Activated CD8-positive, alpha-beta memory T cell treated with anti-CD3 and anti-CD28 coated beads for 1 hour (primary cell): ENCODE measurements around the gene KCNIP1.

ENCODE experiments used
- DNase-seq, 2 donors: peaks; one replicate each; pipeline ENCODE4 v3.0.0-alpha.2; 2020; ENCODE audit warnings: low read depth in 1 of 2; ENCODE audit errors: extremely low read depth in 1 of 2

The KCNIP1 gene

GRCh38 chr5:170560938-170561337 is 57.1 kb downstream of the KCNIP1 start:
- no peak for DNase-seq

DNA sequence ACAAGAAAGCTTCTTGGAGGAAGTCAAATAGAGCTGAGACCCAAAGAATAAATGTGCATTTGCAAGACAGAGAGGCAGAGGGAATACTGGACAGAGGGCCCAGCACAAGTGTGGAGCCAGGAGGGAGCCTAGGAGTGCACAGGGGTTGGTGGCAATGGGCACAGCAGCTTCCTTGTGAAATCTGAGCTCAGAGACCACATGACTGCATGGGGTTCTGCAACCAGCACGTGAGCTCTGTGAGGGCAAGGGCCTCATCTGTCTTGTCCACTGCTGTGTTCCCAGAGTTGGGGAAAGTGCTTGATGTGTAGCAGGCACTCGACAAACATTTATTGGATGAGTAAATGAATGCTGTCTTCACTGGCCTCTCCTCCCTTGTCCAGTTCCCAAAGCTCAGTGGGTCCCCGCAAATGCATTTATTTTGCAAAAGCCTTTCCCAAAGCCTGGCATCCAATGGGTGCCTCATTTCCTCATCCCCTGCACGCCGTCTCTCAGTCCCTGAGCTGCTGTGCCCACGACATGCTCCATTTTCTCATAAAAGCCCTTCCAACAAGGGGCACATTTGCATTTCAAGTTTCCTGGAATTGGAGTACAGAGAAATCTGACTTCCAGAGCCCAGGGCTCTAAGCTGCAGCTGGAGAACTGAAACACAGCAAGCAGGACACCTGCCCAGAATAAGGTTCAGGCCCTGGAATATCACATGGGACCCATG is 58.5 kb downstream of the KCNIP1 start:
- no peak for DNase-seq

DNA sequence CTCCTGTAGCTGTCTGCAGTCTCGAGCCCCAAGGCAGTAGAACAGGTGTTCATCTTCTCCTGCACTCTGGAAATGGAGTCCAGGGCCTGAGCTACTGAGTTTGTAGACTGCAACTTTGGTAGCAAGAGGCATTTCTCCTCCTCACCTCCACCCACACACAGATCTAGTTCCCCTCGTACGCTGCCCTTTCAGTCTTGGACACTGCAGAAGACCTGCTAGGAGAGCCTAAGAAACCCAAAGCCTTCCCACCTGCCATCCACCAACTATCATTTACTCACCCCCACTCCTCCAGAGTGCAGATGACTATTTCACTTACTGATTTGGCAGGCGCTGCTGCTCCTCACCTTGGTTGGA is 59.0 kb downstream of the KCNIP1 start:
- DNase-seq: no peak

GRCh38 chr5:170563824-170564567 is 60.2 kb downstream of the KCNIP1 start:
- DNase-seq: no peak

DNA sequence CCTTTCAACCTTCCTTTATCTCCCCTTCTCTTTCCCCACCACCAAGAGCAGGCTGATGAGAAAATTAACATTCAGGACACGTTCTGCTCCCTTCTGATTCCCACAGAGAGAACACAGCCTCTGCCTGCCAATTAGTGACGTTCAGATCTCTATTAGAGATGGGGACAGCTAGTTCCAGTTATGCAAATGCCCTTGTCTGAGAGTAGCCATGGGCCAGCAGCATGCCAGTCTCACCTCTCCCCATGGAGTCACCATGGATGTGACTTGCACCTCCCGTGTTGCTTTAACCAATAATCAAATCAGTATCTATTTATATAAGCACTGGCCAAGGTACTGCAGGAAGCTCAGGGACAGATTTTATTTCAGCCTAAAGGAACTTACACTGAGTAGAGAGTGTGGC is 61.3 kb downstream of the KCNIP1 start:
- no peak for DNase-seq

DNA sequence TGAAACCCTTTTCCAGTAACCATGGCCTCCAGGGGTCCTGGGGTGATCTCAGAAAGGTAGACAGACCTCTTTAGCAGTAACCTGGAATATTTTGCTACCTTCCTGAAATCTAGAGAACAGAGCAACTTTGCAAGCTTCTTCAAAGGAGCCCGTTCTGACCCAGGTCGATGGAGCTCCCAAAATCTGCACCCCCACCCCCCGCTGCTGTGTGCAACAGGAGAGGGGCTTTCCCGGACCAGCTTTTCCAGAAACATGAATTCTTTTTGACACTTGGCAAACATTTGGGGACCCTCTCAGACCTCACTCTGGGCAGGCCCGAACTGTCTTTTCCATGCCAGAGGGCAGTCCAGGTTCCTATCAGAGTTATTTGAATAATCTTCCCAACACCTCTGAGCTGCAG is 65.3 kb downstream of the KCNIP1 start:
- DNase-seq: no peak

- DNase-seq: no peak
Observed at GRCh38 chr5:170570476-170570875, 66.7 kb downstream of the KCNIP1 start.

- no peak for DNase-seq
Observed at GRCh38 chr5:170571281-170571731, 67.5 kb downstream of the KCNIP1 start.

DNA sequence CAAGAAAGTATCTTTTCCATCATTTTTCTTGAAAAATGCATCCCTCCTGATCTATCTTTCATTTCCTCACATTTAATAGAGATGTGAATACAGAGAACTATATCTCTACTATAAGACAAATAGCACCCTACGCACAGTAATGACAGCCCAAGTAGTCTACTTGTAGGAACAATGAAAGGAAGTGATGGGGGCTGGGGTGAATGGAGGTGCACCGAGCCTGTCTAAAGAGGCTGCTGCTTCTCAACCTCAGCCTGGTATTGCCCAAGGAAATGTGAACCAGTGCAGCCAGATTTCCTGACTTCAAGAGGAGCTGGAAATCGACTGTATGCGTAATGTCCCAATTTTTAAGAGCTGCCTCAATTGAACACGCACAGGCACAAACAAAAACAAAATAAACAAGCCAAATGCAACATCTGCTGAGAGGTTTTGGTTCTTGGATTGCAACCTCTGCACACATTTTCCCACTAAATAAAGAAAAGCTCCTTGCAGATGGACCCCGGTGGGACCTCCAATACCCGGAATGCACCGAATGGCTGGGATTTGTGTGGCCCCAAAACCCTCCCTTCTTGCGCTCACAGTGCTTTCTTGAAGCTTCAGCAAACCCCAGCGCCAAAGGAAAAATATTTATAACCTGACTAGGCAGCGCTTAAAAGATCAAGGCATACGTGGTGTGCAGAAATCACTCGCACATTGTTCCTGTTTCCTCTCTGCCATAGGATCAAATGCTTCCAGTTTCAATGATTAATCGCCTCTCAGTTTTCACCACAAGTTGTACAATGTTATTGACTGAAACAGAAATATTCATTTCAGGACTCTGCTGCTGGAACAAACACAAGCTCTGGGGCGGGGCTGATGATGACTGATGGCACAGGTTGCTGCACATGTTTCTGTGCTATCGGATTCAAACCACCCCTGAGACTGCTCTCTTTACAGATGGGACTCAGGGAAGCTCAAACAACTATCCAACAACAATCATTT is 68.3 kb downstream of the KCNIP1 start:
- no peak for DNase-seq

GRCh38 chr5:170573114-170573513 is 69.3 kb downstream of the KCNIP1 start:
- no peak for DNase-seq

DNA sequence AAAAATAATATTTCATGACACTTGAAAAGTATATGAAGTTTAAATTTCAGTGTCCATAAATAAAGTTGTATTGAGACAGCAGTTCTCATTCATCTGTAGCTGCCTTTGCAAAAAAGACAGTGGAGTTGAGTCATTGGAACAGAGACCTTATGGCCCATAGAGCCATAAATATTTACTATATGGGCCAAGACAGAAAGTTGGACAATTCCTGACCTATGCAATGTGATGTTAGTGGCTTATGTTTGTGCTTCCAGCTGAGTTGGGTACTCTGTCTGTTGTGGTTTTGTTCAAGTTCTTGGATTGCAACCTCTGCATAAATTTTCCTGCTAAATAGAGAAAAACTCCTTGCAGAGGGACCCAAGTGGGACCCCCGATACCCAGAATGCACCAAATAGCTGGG is 69.8 kb downstream of the KCNIP1 start:
- no peak for DNase-seq

GRCh38 chr5:170576602-170577535 is 73.0 kb downstream of the KCNIP1 start:
- DNase-seq: no peak

- no peak for DNase-seq
Observed at GRCh38 chr5:170579601-170580000, 75.8 kb downstream of the KCNIP1 start.

- no peak for DNase-seq
Observed at GRCh38 chr5:170581211-170581610, 77.4 kb downstream of the KCNIP1 start.

GRCh38 chr5:170582644-170583330 is 79.0 kb downstream of the KCNIP1 start:
- DNase-seq: no peak

GRCh38 chr5:170584003-170584402 is 80.2 kb downstream of the KCNIP1 start:
- no peak for DNase-seq

GRCh38 chr5:170584450-170585058 is 80.7 kb downstream of the KCNIP1 start:
- DNase-seq: no peak

DNA sequence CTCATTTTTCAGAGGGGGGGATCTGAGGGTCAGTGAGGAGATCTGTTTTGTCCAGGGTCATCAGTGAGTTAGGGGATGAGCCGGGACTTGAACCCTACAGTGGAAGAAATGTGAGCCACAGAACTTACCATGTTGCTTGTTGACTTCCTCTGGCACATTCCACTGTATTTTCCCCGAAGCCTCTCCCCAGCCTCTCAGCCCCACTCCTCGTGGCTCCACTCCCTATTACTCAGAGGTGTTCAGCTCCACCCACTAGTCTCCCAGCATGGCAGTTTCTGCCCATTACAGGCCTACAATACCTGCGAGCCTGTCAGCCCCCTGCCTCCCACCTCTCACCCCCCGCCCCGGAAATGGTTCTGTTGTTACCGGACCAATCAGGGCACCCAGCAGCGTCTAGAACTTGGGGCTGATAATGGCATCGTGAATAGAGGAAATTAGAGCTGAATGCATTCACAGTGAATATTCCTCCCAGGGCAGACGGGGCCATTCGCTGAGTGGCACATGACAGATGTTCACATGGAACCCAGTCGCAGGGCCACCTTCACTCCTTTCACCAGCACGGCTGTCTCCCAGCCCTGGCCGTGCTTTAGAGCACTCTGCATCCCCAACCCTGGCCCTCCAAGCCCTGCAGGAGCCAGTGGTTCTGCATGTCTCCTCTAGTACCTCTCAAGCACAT is 81.6 kb downstream of the KCNIP1 start:
- DNase-seq: no peak

GRCh38 chr5:170587808-170588207 is 84.0 kb downstream of the KCNIP1 start:
- no peak for DNase-seq
